Ishikawa (cell line): ENCODE data around the gene TMEM132D.

ENCODE experiments used
- EP300 ChIP-seq: IDR thresholded peaks from 2 replicates; pipeline ENCODE4 v1.6.1; 2012; ENCODE audit warnings: borderline replicate concordance
- MAX ChIP-seq: IDR thresholded peaks from 2 replicates; pipeline ENCODE4 v1.6.1; 2012
- NFIC ChIP-seq: IDR thresholded peaks from 2 replicates; pipeline ENCODE4 v1.6.1; 2012
- REST ChIP-seq: IDR thresholded peaks from 2 replicates; pipeline ENCODE4 v1.6.1; 2012; ENCODE audit warnings: low read depth, mild to moderate bottlenecking
- TAF1 ChIP-seq: IDR thresholded peaks from 2 replicates; pipeline ENCODE4 v1.6.1; 2012; ENCODE audit warnings: low read depth, mild to moderate bottlenecking
- YY1 ChIP-seq: IDR thresholded peaks from 2 replicates; pipeline ENCODE4 v1.6.1; 2012; ENCODE audit warnings: low read depth

GRCh38 chr12:129672110-129672509 is 231.7 kb downstream of the TMEM132D start:
- no peak for TF ChIP-seq TAF1
- no peak for TF ChIP-seq NFIC
- no peak for TF ChIP-seq REST
- no peak for TF ChIP-seq EP300
- no peak for TF ChIP-seq MAX
- no peak for TF ChIP-seq YY1
